Muscle layer of colon (tissue), 2 donors: Measurements from ENCODE around the gene KRTAP4-5.
"Not testable (repeated sequence)": the region's sequence is repeated elsewhere in the genome, so short reads cannot be mapped to it uniquely, and the experiment has no call there.

Source experiments
- H3K27ac ChIP-seq: one replicate; pipeline ENCODE4 v1.7.0; 2013; ENCODE audit warnings: low read depth, mild to moderate bottlenecking, low read length, moderate library complexity
- H3K27me3 ChIP-seq, 2 donors: one replicate each; pipeline ENCODE4 v1.7.0; 2013; ENCODE audit warnings: low read length in 2 of 2, mild to moderate bottlenecking in 2 of 2; ENCODE audit not compliant: insufficient read depth in 2 of 2, control insufficient read depth in 1 of 2
- H3K36me3 ChIP-seq: one replicate; pipeline ENCODE4 v1.7.0; 2013; ENCODE audit warnings: mild to moderate bottlenecking, low read length; ENCODE audit not compliant: insufficient read depth
- H3K4me1 ChIP-seq: one replicate; pipeline ENCODE4 v1.7.0; 2013; ENCODE audit warnings: mild to moderate bottlenecking, low read length; ENCODE audit not compliant: insufficient read depth
- H3K4me3 ChIP-seq, 2 donors: one replicate each; pipeline ENCODE4 v1.7.0; 2013; ENCODE audit warnings: low read length in 2 of 2, low read depth in 1 of 2, mild to moderate bottlenecking in 1 of 2, moderate library complexity in 1 of 2
- H3K9ac ChIP-seq: one replicate; pipeline ENCODE4 v1.7.0; 2013; ENCODE audit warnings: low read length
- H3K9me3 ChIP-seq: one replicate; pipeline ENCODE4 v1.7.0; 2013; ENCODE audit warnings: mild to moderate bottlenecking, low read length
- donor health status: abdominal sarcoma.
- donor health status: Adenocarcinoma of cecum.

KRTAP4-5 gene

GRCh38 chr17:41149652-41149985 is at the start of gene KRTAP4-5:
TSS of gene KRTAP4-5 (minus strand) at chr17:41149825. CDS start at chr17:41149767, 58 bp downstream.
- no peaks in the 10 kb centered on the region for H3K9me3 ChIP-seq

GRCh38 chr17:41196068-41196467 is 46.4 kb upstream of the KRTAP4-5 start:
- Histone ChIP-seq H3K9ac (no peak overlapping the region), H3K9me3 (no peaks in the 10 kb centered on the region), H3K4me1 (no peaks in the 10 kb centered on the region), H3K4me3 (no peak overlapping the region), H3K27ac (no peak overlapping the region), H3K36me3 (no peaks in the 10 kb centered on the region), H3K27me3 (no peaks in the 10 kb centered on the region)

More at GRCh38 chr17:41149652-41149985, at the start of gene KRTAP4-5:
- H3K27me3 ChIP-seq, result no peaks in the 10 kb centered on the region
- H3K36me3 ChIP-seq, result no peaks in the 10 kb centered on the region
- H3K9ac ChIP-seq, result no peak within 1 kb of the TSS
- no peak within 1 kb of the TSS for H3K4me3 ChIP-seq
- no peak within 1 kb of the TSS for H3K27ac ChIP-seq
- H3K4me1 ChIP-seq, result no peaks in the 10 kb centered on the region

GRCh38 chr17:41190328-41190727 is 40.7 kb upstream of the KRTAP4-5 start:
- Histone ChIP-seq H3K4me3 (no peak overlapping the region), H3K9me3 (no peaks in the 10 kb centered on the region), H3K36me3 (no peaks in the 10 kb centered on the region), H3K27me3 (peaks cover 0 to 4% of the 10 kb centered on the region in 2 donors), H3K4me1 (no peaks in the 10 kb centered on the region), H3K27ac (no peak overlapping the region), H3K9ac (no peak overlapping the region)

- H3K27me3 ChIP-seq, H3K9me3 ChIP-seq, H3K9ac ChIP-seq: not testable (repeated sequence)
These were observed 40.3 kb upstream of the KRTAP4-5 start, which contains the start of gene KRTAP9-1 for GRCh38 chr17:41189837-41190318. TSS of gene KRTAP9-1 (plus strand) at chr17:41189887. CDS start at chr17:41189887, 0 bp downstream.

GRCh38 chr17:41186872-41187271 is 37.2 kb upstream of the KRTAP4-5 start:
- Histone ChIP-seq H3K36me3 (no peaks in the 10 kb centered on the region), H3K9me3 (no peaks in the 10 kb centered on the region), H3K4me3 (no peak overlapping the region), H3K27ac (no peak overlapping the region), H3K27me3 (peaks cover 0 to 4% of the 10 kb centered on the region in 2 donors), H3K9ac (no peak overlapping the region), H3K4me1 (no peaks in the 10 kb centered on the region)

More at GRCh38 chr17:41189837-41190318, 40.3 kb upstream of the KRTAP4-5 start, which contains the start of gene KRTAP9-1:
- H3K4me3 ChIP-seq, H3K36me3 ChIP-seq, H3K4me1 ChIP-seq, H3K27ac ChIP-seq: not testable (repeated sequence)

GRCh38 chr17:41185001-41185400 is 35.4 kb upstream of the KRTAP4-5 start:
- H3K27me3 ChIP-seq, result peaks cover 0 to 1% of the 10 kb centered on the region in 2 donors

GRCh38 chr17:41184480-41184961 is 34.9 kb upstream of the KRTAP4-5 start, which contains the start of gene KRTAP4-1:
TSS of gene KRTAP4-1 (minus strand) at chr17:41184911. CDS start at chr17:41184854, 57 bp downstream.
- H3K27ac ChIP-seq, result no peak within 1 kb of the TSS
- no peaks in the 10 kb centered on the region for H3K27me3 ChIP-seq
- H3K4me3 ChIP-seq, result no peak within 1 kb of the TSS
- no peaks in the 10 kb centered on the region for H3K36me3 ChIP-seq
- H3K9me3 ChIP-seq, result no peaks in the 10 kb centered on the region
- no peaks in the 10 kb centered on the region for H3K4me1 ChIP-seq
- H3K9ac ChIP-seq, result no peak within 1 kb of the TSS

More at GRCh38 chr17:41185001-41185400, 35.4 kb upstream of the KRTAP4-5 start:
- Histone ChIP-seq H3K4me3 (no peak overlapping the region), H3K9ac (no peak overlapping the region), H3K4me1 (no peaks in the 10 kb centered on the region), H3K9me3 (no peaks in the 10 kb centered on the region), H3K27ac (no peak overlapping the region), H3K36me3 (no peaks in the 10 kb centered on the region)

GRCh38 chr17:41178843-41179616 is 29.4 kb upstream of the KRTAP4-5 start:
- Histone ChIP-seq H3K4me1 (no peaks in the 10 kb centered on the region), H3K9me3 (no peaks in the 10 kb centered on the region), H3K4me3 (no peak overlapping the region), H3K27ac (no peak overlapping the region), H3K36me3 (no peaks in the 10 kb centered on the region), H3K9ac (no peak overlapping the region), H3K27me3 (no peaks in the 10 kb centered on the region)

- H3K9me3 ChIP-seq, result no peaks in the 10 kb centered on the region
- H3K27me3 ChIP-seq, result no peaks in the 10 kb centered on the region
- H3K9ac ChIP-seq, result no peak overlapping the region
- no peaks in the 10 kb centered on the region for H3K4me1 ChIP-seq
- H3K27ac ChIP-seq, result no peak overlapping the region
- H3K4me3 ChIP-seq, result no peak overlapping the region
- no peaks in the 10 kb centered on the region for H3K36me3 ChIP-seq
These were observed 28.7 kb upstream of the KRTAP4-5 start for GRCh38 chr17:41178341-41178740.

GRCh38 chr17:41177727-41178271 is 28.2 kb upstream of the KRTAP4-5 start, which contains the start of gene KRTAP4-2:
TSS of gene KRTAP4-2 (minus strand) at chr17:41178221. CDS start at chr17:41178164, 57 bp downstream.
- Histone ChIP-seq H3K9ac (no peak within 1 kb of the TSS), H3K36me3 (no peaks in the 10 kb centered on the region), H3K27ac (no peak within 1 kb of the TSS), H3K4me3 (no peak within 1 kb of the TSS), H3K4me1 (no peaks in the 10 kb centered on the region), H3K9me3 (no peaks in the 10 kb centered on the region), H3K27me3 (no peaks in the 10 kb centered on the region)

- no peak overlapping the region for H3K4me3 ChIP-seq
- H3K9me3 ChIP-seq, result no peaks in the 10 kb centered on the region
- no peaks in the 10 kb centered on the region for H3K4me1 ChIP-seq
- H3K9ac ChIP-seq, result no peak overlapping the region
- H3K27ac ChIP-seq, result no peak overlapping the region
- no peaks in the 10 kb centered on the region for H3K27me3 ChIP-seq
- H3K36me3 ChIP-seq, result no peaks in the 10 kb centered on the region
These were observed 27.2 kb upstream of the KRTAP4-5 start for GRCh38 chr17:41176744-41177387.
